ENCODE measurements around the gene DHRS12.
"Not testable (repeated sequence)": the region's sequence is repeated elsewhere in the genome, so short reads cannot be mapped to it uniquely, and the experiment has no call there.

DHRS12 gene

GRCh38 chr13:51828730-51829567, 25.0 kb upstream of the DHRS12 start:
- no peak for DNase-seq (ENCODE audit: low read depth, low spot score)

DNA sequence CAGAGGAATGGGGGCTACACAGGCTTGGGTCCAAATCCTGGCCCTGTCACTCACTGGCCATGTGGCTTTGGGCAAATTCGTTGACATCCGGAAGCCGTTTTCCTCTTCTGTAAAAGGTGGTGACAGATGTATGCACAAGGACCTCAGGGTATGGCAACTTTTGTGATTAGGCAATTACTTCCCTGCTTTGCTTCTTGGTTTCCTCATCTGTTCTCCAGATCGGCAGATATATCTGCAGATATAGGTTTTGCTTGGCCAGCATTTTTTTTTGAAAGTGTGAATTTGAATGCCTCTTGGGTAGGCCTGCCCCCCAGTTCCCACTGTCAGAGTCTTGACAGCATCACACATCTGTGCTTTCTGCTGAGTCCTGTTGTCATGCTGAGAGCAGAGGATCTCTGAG, 23.3 kb upstream of the DHRS12 start:
- DNase-seq (ENCODE audit: low read depth, low spot score), result no peak

- no peak for DNase-seq (ENCODE audit: low read depth, low spot score)
Observed at GRCh38 chr13:51826606-51827005, 22.6 kb upstream of the DHRS12 start.

DNA sequence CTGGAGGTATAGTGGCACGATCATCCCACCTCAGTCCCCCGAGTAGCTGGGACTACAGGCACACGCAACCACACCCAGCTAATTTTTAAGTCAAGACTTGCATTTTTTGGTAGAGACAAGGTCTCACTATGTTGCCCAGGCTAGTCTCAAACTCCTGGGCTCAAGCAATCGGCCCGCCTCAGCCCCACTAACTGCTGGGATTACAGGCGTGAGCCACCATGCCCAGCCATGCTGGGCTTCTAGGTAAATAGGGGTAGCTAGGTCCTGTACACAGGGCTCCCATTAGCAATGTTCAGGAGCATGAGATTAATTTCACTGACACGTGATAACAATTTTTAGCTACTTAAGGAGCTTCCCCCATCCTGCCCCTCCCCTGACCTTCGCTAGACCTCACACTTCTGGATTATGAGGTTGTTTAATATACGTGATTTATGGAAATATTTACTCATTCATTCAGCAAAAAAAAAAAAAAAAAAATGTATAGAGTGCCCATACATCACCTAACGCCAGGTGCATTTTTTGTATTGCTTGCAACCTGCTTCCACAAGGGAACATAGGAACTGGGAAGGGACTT, 21.8 kb upstream of the DHRS12 start:
- no peak for DNase-seq (ENCODE audit: low read depth, low spot score)

GRCh38 chr13:51825165-51825592, 21.2 kb upstream of the DHRS12 start:
- DNase-seq (ENCODE audit: low read depth, low spot score), result no peak

DNA sequence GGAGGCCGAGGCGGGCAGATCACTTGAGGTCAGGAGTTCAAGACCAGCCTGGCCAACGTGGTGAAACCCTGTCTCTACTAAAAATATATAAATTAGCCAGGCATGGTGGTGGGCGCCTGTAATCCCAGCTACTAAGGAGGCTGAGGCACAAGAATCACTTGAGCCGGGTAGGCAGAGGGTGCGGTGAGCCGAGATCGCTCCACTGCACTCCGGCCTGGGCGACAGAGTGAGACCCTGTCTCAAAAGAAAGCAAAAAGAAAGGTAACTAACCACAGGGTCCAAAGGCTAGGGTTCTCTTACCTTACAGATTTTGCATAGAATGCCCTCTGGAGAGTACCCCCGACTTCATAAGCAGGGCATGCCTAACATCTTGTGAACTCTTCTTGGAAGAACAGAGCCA, 20.7 kb upstream of the DHRS12 start:
- DNase-seq (ENCODE audit: low read depth, low spot score), result not testable (repeated sequence)

DNA sequence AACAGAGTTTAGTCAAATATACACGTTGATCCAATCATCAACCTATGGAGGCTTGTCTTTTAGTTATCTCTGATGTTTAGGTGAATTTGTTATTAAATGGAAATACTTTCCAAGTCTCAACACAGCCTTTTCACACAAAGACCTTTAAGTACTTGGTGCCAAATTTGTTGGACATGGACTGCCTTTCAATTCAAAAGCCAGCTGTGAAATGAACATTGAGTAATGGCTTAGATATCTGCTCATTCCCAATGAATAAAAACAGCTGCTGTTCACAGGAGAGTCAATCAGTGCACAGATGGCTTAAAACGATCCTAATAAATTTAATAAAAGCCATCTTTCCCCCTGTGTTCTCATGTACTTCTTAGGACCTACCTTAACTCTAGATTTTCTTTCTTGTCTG, 19.9 kb upstream of the DHRS12 start:
- DNase-seq (ENCODE audit: low read depth, low spot score), result no peak

DNA sequence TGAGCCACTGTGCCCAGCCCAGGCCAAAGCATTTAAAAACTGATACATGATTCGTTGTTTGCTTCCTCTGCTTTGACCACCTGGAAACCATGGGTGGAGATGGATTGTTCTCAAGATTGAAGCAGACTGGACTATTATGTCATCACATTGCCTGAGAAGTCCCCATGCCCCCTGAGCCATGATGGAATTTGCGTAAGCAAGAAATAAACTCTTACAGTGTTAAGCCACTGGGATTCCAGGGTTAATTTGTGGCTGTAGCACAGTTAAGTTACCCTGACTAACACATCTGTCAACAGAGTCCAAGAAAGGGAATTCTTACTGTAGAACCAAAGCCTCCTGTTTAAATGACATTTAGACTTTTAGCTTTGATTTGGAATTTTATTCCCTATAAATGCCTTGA, 19.4 kb upstream of the DHRS12 start:
- DNase-seq (ENCODE audit: low read depth, low spot score), result no peak

GRCh38 chr13:51822106-51822815, 18.3 kb upstream of the DHRS12 start:
- no peak for DNase-seq (ENCODE audit: low read depth, low spot score)

- DNase-seq (ENCODE audit: low read depth, low spot score), result no peak
Observed at GRCh38 chr13:51821606-51822005, 17.6 kb upstream of the DHRS12 start.

GRCh38 chr13:51820016-51820597, 16.1 kb upstream of the DHRS12 start:
- DNase-seq (ENCODE audit: low read depth, low spot score), result no peak

- DNase-seq (ENCODE audit: low read depth, low spot score), result no peak
Observed at GRCh38 chr13:51819544-51819943, 15.6 kb upstream of the DHRS12 start.

DNA sequence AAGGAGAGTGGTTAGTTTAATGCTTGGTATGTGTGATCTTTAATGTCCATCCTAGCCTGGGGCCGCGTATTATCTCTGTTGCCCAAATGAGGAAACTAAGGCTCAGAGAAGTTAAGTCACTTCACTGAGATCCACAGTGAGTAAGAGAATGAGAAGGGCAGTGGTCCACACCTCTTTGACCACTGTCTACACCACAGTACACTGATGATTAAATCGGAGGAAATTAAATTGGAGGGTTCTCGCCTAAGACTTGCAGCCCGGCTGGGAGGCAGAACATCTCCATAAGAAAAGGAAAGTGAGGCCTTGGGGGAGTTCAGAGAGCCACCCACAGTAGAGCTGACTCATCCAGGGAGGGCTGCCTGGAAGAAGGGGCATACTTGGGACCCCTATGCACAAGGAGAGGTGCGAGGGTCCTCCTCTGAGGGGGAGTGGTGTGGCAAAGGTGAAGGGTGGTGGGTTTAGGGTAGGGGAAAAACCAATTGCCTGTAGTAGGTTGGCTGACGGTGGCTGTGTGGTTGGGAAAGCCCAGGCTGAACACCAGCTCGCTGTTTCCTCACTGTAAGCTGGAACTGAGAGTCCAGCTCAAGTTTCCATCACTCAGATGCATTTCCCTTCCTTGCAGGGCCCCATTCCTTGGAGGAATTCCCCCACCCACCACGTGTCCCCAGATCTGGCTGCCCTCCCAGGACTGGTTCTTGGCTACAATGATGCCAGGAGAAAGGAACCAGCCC, 15.0 kb upstream of the DHRS12 start:
- DNase-seq (ENCODE audit: low read depth, low spot score), result no peak

DNA sequence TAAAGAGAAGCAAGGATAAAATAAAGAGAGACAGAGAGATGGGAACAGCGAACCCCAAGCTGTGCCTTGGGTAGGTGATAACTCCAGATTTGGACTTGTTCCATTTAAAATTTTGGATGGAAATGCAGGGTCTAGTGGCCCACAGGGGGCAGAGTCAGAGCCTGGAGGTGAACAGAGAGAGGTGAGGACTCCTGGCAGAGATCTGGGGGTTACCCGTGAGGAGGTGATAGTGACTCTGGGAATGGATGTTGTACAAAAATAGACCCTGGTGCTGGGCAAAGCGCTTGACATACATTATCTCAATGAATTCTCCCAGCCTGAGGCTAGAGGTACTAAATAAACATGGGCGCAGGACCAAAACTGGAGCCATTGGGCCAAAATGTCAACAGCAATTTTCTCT, 14.3 kb upstream of the DHRS12 start:
- no peak for DNase-seq (ENCODE audit: low read depth, low spot score)

DNA sequence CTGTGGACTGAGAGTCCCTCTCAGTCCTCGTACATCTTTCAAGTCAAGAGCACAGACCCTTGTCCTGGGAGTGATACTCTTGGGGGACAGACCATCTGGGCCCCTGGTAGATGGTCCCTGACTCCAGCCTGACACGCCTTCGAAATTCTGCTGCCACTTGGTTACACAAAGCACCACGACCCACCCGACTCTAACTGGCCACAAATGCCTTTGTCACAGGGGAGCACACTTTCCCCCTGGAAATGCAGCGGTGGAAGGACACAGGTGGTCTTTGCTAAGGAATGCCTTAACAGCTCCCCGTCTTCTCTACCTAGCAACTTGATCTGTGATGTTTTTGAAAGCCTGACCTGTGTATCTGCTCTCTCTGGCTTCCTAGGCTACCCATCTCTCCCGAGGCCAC, 13.8 kb upstream of the DHRS12 start:
- DNase-seq (ENCODE audit: low read depth, low spot score), result no peak

GRCh38 chr13:51816604-51817249, 12.8 kb upstream of the DHRS12 start:
- DNase-seq (ENCODE audit: low read depth, low spot score), result no peak

DNA sequence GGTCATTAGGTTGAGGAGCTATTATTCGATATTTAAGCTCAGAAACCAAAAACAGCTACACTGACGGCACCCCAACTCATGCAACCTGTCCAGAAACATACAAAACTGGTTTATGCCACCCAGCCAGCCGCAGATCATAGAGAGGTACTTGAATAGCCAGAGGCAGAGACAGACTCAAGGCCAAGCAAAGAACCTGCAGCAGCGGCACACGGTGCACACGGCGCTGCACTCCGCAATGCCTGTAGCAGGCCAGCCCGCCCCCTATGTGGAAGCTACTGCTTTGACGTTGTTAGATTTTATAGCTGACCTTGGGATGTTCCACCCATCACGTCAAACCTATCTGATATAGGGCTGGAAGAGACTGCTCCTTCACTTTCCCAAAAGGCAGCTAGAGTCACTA, 11.9 kb upstream of the DHRS12 start:
- no peak for DNase-seq (ENCODE audit: low read depth, low spot score)

GRCh38 chr13:51814825-51815650, 11.1 kb upstream of the DHRS12 start:
- no peak for DNase-seq (ENCODE audit: low read depth, low spot score)

DNA sequence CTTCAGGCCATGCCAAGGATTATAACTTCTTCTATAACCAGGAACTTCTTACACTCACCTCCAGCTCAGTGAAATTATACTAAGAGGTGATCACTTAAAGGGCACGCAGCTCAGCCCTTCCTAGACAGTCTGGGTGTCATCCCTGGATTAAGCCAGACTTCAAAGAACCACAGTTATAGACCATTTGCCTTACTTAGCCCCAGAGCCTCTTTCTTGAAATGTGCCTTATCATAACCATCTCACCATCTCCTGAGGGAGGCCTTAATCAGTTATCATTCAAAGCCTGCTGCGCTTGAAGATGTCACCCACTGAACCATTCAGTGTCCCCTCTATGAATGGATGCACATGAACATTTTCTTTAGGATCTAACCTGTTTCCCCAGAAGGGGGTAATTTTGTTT, 10.1 kb upstream of the DHRS12 start:
- DNase-seq (ENCODE audit: low read depth, low spot score), result no peak

- DNase-seq (ENCODE audit: low read depth, low spot score), result no peak
Observed at GRCh38 chr13:51811920-51812451, 8.0 kb upstream of the DHRS12 start.

Data from smooth muscle cell of the brain vasculature (primary cell).